ENCODE data around the gene L1TD1. TPM values are rescaled to one million over a fixed set of nuclear protein-coding genes. Genes with fewer than 3 reads are reported as not detected.
"Not testable (repeated sequence)": the region's sequence is repeated elsewhere in the genome, so short reads cannot be mapped to it uniquely, and the experiment has no call there.

Gene L1TD1
- total RNA-seq, 1 donor from 2014 or later = 5.5 TPM

DNA sequence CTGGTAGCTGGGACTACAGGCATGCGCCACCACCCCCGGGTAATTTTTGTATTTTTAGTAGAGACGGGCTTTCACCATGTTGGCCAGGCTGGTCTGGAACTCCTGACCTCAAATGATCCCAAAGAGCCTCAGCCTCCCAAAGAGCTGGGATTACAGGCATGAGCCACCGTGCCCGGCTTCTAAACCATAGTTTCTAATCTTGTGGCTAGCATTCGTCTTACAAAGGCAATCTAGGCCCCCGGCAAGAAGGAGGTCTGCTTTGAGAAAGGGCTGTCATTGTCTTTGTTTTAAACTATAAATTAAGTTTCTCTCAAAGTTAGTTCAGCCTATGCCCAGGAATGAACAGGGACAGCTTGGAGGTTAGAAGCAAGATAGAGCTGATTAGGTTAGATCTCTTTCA is 10.3 kb upstream of the L1TD1 start:
- H3K4me1 Mint-ChIP-seq = peaks cover 48% of the 10 kb centered on the region
- H3K9me3 Mint-ChIP-seq = peaks cover 2% of the 10 kb centered on the region
- H3K27ac Mint-ChIP-seq = no peak overlapping the region
- H3K27me3 Mint-ChIP-seq (ENCODE audit: low read depth) = no peaks in the 10 kb centered on the region
- no peak for TF ChIP-seq CTCF (IDR thresholded peaks at IDR 0.05; ENCODE audit: unreplicated experiment)
- H3K4me3 Mint-ChIP-seq = no peak overlapping the region
- no peak for DNase-seq (ENCODE audit: low spot score in 2 of 2, unreplicated experiment in 2 of 2)
- H3K36me3 Mint-ChIP-seq = no peaks in the 10 kb centered on the region

DNA sequence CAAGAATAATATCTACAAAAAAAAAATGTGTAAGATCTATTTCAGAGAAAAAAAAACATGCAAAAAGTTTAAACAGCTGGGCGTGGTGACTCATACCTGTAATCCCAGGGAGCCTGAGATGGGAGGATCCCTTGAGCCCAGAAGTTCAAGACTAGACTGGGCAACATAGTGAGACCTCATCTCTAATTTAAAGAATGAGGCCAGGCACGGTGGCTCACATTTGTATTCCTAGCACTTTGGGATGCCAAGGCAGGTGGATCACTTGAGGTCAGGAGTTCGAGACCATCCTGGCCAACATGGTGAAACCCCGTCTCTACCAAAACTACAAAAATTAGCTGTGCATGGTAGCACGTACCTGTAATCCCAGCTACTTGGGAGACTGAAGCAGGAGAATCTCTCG is 9.4 kb upstream of the L1TD1 start:
- peaks cover 39% of the 10 kb centered on the region for H3K4me1 Mint-ChIP-seq
- not testable (repeated sequence) for DNase-seq (ENCODE audit: low spot score in 2 of 2, unreplicated experiment in 2 of 2); H3K27me3 Mint-ChIP-seq (ENCODE audit: low read depth); H3K36me3 Mint-ChIP-seq; H3K4me3 Mint-ChIP-seq; H3K9me3 Mint-ChIP-seq; H3K27ac Mint-ChIP-seq

DNA sequence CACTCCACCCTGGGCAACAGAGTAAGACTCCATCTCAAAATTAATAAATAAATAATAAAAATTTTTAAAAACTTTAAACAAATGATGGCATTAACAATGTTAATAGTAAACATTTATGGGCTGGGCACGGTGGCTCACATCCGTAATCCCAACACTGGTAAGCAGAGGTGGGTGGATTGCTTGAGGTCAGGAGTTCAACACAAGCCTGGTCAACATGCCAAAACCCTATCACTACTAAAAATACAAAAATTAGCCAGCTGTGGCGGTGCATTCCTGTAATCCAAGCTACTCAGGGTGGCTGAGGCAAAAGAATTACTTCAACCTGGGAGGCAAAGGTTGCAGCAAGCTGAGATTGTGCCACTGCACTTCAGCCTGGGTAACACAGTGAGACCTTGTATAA is 9.0 kb upstream of the L1TD1 start:
- no peak overlapping the region for H3K4me3 Mint-ChIP-seq
- H3K9me3 Mint-ChIP-seq = peaks cover 2% of the 10 kb centered on the region
- no peak for DNase-seq (ENCODE audit: low spot score in 2 of 2, unreplicated experiment in 2 of 2)
- H3K36me3 Mint-ChIP-seq = no peaks in the 10 kb centered on the region
- H3K27me3 Mint-ChIP-seq (ENCODE audit: low read depth) = no peaks in the 10 kb centered on the region
- peaks cover 35% of the 10 kb centered on the region for H3K4me1 Mint-ChIP-seq
- no peak overlapping the region for H3K27ac Mint-ChIP-seq
- no peak for TF ChIP-seq CTCF (IDR thresholded peaks at IDR 0.05; ENCODE audit: unreplicated experiment)

DNA sequence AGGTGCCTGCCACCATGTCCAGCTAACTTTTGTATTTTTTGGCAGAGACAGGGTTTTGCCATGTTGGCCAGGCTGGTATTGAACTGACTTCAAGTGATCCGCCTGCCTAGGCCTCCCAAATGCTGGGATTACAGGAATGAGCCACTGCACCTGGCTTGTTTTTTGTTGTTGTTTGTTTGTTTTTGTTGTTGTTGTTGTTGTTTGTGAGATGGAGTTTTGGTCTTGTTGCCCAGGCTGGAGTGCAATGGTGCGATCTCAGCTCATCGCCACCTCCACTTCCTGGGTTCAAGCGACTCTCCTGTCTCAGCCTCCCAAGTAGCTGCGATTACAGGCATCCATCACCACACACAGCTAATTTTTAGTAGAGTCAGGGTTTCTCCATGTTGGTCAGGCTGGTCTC is 7.1 kb upstream of the L1TD1 start:
- H3K9me3 Mint-ChIP-seq = peaks cover 2% of the 10 kb centered on the region
- no peaks in the 10 kb centered on the region for H3K36me3 Mint-ChIP-seq
- no peaks in the 10 kb centered on the region for H3K27me3 Mint-ChIP-seq (ENCODE audit: low read depth)
- peaks cover 17% of the 10 kb centered on the region for H3K4me1 Mint-ChIP-seq
- H3K4me3 Mint-ChIP-seq = no peak overlapping the region
- TF ChIP-seq CTCF (IDR thresholded peaks at IDR 0.05; ENCODE audit: unreplicated experiment) = no peak
- no peak overlapping the region for H3K27ac Mint-ChIP-seq
- DNase-seq (ENCODE audit: low spot score in 2 of 2, unreplicated experiment in 2 of 2) = no peak

- Mint-ChIP-seq H3K4me3 (no peak overlapping the region), H3K9me3 (peaks cover 2% of the 10 kb centered on the region), H3K36me3 (no peaks in the 10 kb centered on the region), H3K27ac (no peak overlapping the region), H3K4me1 (peaks cover 14% of the 10 kb centered on the region), H3K27me3 (ENCODE audit: low read depth) (no peaks in the 10 kb centered on the region)
- no peak for TF ChIP-seq CTCF (IDR thresholded peaks at IDR 0.05; ENCODE audit: unreplicated experiment)
- no peak for DNase-seq (ENCODE audit: low spot score in 2 of 2, unreplicated experiment in 2 of 2)
These were observed 6.5 kb upstream of the L1TD1 start for GRCh38 chr1:62188111-62188510.

GRCh38 chr1:62196086-62196690 is 1.5 kb downstream of the L1TD1 start:
- H3K36me3 Mint-ChIP-seq = no peaks in the 10 kb centered on the region
- no peaks in the 10 kb centered on the region for H3K9me3 Mint-ChIP-seq
- H3K27me3 Mint-ChIP-seq (ENCODE audit: low read depth) = peaks cover 23% of the 10 kb centered on the region
- no peak for TF ChIP-seq CTCF (IDR thresholded peaks at IDR 0.05; ENCODE audit: unreplicated experiment)
- no peak overlapping the region for H3K27ac Mint-ChIP-seq
- peaks cover 15% of the 10 kb centered on the region for H3K4me1 Mint-ChIP-seq
- H3K4me3 Mint-ChIP-seq = peak overlapping the region; percentile 65
- no peak for DNase-seq (ENCODE audit: low spot score in 2 of 2, unreplicated experiment in 2 of 2)

Measured in mesothelial cell of epicardium (in vitro differentiated cells).